Stimulated activated CD4-positive, alpha-beta T cell treated with anti-CD3 and anti-CD28 coated beads, Interleukin-4, amount 100 ng/mL, for 1 hour (primary cell): Measurements from ENCODE around the gene MYADML2.

ENCODE experiments used
- DNase-seq: peaks from one replicate; pipeline ENCODE4 v3.0.0-alpha.2; 2020

The MYADML2 gene

DNA sequence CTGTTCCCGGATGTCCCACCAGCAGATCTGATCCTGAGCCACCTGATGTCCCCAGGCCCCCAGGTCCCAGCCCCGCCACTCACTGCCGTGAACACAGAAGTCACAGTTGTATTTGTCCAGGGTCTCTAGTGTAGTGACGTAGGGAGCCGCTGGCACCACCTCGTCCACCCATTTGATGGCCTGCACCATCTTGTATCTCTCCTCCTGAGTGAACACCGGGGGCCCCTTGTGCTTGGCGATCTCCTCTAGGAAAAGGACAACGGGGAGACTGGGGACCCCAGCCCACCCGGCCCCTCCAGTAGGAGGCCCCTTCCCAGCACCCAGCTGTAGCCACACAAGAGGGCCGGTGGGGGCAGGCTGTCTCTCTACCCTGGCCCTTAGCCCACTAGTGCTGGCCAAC is 38.2 kb downstream of the MYADML2 start:
- DNase-seq: no peak

DNA sequence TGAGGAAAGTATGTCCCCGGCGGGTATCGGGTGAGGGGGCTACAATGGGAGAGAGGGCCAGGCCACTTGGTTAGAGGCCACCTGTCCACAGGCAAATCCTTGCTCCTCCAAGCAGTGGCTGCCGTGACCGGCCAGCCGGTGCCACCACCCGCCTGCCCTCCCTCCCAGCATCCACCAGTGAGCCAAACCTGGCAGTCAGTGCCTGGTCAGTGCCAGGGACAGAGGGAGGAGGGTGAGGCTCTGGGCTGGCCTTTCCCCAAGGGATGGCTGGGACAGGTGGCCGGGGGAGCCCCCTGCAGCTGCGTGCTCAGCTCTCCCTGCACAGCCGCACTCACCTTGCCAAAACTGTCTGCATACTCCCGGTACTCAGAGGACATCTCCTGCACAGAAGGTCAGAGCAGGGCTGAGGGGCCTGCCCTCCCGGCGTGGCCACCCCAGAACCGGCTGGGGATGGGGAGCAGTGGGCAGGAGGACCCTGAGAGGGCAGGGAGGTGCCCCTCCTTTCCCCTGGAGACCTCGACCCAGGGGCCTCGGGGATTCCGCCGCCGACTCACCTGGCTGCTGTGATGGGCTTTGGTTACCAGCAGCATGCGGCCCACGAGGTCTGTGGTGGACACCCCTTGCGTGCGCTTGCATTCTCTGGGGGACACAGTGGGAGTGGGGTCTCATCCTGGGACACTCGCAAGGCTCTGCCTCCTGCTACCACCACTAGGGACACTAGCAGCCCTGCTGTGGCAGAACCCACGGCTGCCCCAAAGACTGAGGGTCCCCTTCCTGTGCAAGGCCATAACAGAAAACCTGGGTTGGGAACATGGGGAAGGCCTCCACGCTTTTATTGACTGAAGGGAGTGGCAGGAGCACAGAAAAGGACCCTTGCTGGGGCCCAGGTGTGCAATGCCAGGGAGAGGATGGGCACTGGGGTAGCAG is 39.6 kb downstream of the MYADML2 start:
- DNase-seq: no peak

DNA sequence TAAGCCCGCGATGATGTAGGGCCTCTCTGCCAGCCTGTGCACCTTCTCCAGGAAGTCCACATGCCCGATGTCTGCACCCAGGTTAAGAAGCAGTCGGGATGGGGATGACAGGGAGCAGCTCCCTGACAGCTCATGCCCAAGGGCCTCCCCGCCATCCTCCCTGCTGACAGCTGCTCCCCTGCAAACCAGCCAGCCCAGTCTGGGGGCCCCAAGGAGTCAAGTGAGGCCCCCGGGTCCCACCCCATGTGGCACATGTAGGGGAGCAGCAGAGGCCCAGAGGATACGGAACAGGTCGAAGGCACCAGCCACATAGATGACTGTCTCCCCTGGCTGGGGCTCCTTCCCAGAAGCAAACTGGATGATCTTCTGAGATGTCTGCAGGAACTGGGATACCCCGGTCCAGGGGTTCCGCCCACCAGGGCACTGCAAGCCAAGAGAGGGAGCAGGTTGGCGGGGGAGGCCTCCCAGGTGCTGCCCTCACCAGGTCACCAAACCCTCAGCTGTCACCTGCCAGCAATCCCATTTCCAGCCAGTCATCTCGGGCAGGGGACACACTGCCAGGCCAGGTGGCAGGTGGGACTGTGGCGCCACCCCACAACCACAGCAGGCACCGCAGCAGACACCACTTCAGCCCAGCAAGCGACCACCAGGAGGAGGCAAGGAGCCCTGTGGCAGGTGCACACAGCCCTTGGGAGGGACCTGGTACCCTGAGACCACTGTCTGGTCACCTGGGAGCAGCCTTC is 40.4 kb downstream of the MYADML2 start:
- DNase-seq: no peak

DNA sequence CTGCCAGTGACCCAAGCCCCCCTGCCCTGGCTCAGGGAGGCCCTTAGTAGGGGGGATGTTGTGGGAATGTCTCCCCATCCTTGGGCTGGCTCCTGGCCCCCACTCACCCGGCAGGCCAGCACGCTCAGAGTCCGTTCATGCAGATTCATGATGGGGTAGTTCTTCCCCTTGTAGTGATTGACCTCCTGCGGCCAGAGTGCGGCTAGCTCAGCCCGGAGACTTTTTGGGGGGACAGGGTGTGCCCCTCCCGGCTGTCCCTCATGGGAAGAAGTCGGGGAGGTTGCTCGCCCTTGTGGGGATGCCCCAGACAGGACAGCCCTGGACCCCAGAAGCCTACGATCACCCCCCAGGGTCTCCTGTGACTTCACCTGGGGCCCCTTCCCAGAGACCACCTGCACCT is 41.0 kb downstream of the MYADML2 start:
- DNase-seq: no peak

DNA sequence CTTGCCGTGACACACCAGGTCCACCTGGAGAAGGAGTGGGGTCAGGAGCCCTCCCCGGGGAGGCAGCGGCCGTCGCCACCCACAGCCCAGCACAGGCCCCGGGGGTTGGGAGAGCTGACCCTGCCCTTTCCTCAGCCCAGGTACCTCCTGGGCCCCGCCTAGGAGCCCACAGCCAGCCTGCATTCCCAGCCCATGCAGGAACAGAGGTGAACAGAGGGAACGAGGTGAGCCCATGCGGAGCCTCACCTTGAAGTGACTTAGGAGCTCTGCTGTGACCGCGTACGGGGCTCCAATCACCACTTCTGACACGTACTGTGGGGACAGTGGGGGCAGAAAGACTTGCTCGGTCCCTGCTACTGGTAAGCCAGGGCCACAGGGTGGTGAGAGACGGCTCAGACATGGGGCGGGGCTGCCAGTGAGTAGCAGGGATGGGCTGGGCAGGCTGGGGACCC is 41.6 kb downstream of the MYADML2 start:
- DNase-seq: no peak

DNA sequence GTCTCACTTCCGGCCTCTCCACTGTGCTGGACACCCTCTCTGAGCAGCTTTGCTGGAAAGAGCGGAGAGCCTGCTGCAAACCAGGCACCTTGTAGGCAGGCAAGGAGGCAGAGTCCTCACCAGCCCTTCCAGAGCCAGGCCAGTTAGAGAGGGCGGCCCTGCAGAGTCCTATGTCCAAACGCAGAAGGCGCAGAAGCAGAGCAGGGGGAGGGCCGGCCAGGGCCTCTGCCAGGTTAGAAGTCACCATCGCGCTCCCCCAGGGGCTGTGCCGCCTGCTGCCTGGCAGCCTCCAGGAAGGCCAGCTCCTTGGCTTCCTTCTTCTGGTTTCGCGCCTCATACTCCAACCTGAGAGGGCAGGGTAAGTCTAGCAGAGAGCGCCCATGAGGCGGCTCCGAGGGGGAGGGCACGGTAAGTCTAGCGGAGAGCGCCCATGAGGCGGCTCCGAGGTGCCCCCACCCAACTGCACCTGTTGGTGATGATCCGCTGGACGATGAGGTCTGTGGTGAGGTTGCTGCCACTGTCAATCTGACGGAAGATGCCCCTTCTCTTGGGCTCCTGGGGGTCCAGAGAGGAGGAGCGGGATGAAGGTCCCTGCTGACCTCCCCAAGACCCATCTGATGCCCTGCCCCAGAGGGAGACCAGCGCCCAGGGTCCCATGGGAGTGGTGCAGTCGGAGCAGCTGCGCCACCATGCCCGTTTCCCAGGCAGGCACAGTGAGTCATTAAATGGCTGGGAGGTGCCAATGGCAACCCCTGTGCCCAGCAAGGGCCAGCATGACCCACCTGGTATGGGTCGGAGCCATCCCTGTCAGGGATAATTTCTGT is 42.2 kb downstream of the MYADML2 start:
- DNase-seq: no peak

DNA sequence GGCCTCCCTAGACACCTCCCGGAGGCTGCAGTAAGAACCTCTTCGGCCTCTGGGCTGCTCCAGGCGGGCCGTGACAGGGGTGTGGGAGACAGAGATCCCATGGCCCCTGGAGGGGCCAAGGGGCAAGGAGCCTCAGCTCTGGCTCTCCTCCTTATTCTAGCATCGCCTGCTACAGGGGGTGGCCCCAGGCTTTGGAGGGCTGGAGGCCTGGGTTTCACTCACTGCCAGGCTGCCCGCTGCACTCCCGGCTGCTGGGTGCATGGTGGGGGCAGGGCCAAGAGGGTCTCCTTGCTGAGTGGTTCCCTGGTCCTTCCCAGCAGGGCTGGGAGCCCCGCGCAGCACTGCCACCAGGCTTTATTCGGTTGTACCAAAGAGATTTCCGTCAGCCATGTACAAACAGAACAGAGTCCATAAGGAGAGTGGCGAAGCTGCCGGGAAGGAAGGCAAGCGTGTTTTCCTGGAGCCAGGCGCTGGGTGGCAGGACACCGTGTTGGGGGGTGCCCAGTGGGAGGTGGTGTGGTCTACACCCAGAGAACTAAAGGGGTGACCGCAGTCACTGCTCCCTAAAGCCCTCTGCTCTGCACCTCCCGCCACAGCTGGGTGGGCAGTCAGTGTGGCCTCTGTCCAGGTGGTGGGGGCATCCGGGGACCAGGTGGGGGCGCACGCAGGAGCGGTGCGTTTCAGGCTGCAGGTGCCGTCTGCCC is 43.0 kb downstream of the MYADML2 start:
- DNase-seq: no peak

DNA sequence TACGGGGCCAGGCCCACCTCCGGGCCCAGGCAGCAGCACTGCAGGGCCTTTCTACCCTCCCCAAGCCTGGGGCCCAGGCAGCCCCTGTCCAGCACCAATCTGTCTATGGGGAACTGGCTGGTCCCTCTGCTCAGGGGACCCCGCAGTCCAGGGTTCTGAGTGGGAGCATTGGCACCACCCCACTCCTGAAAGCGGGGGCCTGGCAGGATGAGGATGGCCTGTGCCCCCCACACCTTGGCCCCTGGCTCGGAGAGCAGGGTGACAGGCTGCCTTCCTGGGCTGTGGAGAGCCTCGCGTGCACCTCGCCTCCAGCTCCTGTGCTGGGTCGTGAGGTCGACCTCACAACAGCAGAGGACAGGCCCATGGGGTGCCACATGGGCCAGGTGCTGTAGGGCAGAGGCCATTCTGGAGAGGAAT is 43.6 kb downstream of the MYADML2 start:
- DNase-seq: no peak

DNA sequence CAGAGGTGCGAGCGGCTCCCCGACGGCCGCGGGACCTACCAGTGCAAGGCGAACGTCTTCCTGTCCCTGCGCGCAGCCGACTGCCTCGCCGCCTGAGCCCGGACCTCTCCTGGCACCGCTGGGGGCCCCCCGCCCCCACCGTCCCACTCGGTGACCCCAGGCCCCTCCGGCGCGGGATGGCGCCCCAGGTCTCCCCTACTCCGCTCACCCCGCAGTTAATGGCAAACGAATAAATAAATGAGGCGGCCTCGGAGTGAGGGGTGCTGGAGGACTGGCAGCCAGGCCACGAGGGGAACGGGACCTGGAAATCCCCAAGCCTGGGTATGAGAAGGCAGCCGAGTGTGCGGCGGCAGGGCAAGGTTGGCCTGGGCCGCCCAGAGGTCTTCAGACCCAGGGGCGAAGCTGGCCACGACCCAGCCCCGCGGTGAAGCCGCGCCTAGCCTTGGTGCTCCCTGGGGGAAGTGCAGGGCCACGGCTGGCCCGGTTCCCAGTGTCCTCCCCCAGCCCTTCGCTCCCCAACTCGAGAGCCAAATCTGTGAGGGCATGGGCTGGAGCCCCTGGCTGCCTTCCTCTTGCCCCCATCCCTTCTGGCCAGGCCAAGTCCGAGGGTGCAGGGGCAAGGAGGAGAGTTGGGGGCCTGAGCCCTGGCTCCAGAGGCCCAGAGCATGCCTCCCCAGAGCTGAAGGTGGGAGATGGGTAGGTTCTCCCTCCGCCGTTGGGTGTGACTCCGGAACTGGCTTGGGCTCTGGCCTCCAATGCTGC is 44.2 kb downstream of the MYADML2 start:
- no peak for DNase-seq

DNA sequence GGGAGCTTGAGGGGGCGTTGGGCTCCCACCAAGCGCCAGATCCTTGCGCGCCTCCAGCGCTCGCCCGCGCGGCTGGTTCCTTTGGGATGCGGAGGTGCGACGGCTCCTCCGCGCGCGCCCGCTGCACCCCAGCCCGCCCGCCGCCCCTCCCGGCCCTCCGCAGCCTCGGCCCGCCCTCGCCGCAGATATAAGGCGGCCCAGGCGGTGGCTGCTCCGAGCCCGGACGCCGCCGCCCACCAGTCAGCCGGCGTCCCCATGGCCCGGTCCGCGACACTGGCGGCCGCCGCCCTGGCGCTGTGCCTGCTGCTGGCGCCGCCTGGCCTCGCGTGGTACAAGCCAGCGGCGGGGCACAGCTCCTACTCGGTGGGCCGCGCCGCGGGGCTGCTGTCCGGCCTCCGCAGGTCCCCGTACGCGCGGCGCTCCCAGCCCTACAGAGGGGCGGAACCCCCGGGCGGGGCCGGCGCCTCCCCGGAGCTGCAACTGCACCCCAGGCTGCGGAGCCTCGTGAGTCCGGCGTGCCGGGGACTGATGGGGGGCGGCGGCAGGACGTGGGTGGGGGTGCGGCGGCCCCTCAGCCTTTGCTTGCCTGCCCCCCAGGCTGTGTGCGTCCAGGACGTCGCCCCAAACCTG is 44.9 kb downstream of the MYADML2 start, which contains the start of gene NPB:
Gene NPB, plus strand, starts transcription at position 216 of the 630 bp plus-strand sequence. Its CDS starts 40 bp downstream, at position 256.
- no peak for DNase-seq

DNA sequence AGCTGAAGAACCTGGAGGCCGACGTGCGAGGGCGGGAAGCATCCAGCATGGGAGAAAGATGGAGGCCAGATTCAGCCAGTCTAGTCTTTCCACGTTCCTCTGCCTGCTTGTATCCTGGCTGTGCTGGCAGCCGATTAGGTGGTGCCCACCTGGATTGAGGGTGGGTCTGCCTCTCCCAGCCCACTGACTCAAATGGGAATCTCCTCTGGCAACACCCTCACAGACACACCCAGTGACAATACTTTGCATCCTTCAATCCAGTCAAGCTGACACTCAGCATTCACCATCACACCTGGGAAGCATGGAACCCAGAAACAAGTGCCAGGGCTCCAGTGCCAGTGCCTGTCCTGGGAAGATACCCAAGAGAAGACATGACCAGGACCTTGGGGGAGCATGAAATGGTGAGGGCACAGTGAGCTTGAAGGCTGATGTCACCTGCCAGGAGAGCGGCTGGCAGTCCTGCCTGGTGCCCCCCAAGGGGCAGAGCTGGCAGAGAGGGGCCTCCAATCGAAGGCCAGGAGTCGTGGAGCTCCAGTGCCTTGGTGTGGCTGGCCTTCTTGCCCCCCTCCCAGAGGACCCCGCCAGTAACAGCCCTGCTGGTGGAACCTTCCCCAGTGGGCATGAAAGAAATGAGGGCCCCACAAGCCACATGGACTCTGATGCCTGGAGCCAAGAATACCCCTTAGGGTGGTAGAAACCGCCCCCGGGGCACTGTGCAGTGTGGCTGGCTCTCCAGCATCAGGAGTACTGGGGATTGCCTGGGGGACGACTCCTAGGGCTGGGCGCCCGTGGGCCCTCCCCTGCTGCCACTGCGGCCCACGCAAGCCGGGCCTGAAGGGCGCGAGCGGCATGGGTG is 45.6 kb downstream of the MYADML2 start:
- no peak for DNase-seq

DNA sequence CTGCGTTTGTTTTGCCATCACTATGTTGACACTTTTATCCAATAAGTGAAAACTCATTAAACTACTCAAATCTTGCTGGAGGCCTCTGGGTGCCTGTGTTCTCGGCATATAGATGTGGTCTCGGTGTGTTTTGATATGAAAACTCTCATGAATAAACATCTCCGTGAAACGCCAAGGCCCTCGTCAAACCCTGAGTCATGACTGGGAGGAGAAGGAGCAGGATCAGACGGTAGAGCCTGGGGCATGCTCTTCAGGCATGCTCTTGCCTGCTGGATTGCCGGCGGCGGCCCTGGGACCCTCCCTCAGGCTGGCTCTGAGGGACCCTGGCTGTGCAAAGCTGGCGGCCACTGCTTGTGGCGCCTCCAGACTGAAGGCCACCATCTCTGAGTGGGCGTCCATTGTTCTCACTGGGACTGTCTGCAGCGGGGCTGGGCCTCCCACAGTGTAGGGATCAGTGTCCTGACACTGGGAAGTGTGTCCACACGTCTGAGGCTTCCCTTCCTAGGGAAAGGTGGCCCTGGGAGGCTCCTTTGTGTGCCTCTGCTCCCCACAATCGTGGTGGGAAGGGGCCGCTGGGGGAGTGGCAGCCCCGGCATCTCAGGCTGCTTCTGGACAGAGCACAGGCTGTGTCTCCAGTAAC is 46.7 kb downstream of the MYADML2 start:
- DNase-seq: no peak

DNA sequence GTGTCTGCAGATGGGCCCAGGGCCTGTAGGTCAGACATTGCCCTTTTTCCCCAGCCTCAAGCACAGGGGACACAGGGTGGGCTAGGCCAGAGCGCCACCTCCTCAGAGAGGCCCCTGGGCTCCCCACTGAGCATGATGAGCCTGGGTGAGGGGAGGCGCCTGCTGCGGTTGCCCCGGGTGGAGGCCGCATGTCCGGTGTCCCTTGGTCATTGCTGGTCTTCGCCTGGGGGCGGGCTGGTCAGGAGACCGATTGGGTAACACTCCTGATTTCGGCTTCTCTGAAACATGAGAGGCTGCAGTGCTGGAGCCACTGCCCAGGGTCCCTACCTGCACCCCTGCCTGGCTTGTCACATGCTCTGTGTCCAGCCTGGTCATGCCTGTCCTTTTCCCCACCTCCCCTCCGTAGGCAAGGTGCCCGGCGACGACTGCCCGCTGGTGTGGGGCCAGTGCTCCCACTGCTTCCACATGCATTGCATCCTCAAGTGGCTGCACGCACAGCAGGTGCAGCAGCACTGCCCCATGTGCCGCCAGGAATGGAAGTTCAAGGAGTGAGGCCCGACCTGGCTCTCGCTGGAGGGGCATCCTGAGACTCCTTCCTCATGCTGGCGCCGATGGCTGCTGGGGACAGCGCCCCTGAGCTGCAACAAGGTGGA is 47.4 kb downstream of the MYADML2 start:
- DNase-seq: no peak

DNA sequence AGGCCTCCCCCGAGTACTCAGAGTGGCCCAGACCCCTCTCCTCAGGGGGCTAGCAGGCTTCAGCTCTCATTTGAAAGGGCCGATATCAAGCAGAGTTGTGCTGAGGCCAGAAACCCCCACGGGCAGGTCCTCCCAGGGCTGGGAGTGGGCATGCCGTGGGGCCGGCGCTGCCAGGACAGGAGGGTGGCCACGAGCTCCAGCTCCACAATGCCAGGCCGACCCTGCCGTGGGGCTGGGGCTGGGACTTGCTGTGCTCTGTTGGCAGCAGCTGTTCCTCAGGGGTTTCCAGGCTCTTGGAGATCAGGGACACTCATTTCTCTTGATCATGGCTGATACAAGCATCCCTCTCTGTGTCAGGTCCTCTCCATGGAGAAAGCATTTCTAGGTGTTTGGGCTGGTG is 48.1 kb downstream of the MYADML2 start:
- no peak for DNase-seq

DNA sequence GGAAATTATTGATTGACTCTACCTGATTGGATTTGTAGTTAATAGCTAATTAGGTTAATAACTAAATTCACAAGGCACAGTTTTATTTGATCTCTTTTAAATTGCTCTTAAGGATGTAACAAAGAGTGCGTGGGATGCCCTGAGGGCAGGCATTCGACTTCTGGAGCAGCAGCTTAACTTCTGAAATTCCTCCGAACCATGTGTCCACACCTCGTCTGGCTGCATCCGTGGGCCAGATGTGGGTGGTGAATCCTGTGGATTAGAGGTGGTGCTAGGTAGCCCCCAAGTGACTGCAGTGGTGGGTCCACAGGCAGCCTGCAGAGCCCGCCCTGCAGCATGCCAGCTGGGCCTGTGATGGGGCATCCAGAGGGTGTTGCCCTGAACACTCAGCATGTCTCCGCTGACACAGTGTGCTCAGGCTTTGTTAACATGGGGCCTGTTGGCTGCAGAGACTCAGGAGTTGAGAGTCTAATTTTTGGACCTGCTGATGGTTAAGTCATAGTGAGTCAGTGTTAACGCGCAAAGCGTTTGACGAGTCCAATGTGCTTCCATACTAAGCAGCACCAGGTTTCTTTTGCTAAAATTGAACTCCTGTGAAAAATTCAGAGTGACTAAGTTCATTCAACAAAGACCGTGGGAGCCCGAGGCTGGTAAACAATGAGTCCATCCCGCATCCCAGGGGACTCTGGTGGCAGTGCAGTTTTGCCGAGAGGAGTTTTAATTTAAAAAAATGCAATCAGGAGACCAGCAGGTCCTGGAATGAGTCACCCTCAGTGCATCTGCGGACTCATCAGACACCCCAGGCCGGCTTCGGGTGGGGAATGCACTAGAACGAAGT is 48.8 kb downstream of the MYADML2 start:
- DNase-seq: no peak

DNA sequence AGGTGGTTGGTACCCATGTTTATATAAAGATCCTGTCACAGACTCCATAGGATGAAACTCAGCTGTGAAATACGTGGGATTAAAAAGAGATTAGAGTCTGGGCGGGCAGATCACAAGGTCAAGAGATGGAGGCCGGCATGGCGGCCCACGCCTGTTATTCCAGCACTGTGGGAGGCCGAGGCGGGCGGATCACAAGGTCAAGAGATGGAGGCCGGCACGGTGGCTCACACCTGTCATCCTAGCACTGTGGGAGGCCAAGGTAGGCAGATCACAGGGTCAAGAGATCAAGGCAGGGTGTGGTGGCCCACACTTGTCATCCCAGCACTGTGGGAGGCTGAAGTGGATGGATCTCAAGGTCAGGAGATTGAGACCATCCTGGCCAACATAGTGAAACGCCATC is 51.6 kb downstream of the MYADML2 start:
- no peak for DNase-seq

DNA sequence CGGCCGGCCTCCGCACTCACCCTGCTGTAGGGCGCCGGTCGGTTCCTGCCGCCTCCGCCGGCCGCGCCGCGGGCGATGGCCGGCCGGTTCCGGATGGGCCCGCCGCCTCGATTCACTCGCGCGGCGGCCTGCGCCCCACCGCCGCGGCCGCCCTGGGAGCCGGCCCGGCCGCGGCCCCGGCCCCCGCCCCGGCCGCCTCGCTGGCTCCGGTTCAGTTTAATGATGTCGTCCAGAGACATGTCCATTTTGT is 55.8 kb downstream of the MYADML2 start:
- DNase-seq: no peak
